MM.1S (cell line): Measurements from ENCODE around the gene EWSR1.

Experiments used
- CTCF ChIP-seq: fragments of 300-600 bp; sonication (generic); IDR thresholded peaks from 2 replicates; pipeline ENCODE4 v1.5.1; 2016; ENCODE audit warnings: antibody characterized with exemption, low read length, mixed read lengths
- EZH2 ChIP-seq: fragments of 300-600 bp; sonication (generic); optimal IDR thresholded peaks from 2 replicates; pipeline ENCODE3; 2017; ENCODE audit warnings: low read depth, mild to moderate bottlenecking, antibody characterized with exemption, low read length, mixed read lengths

- no peak for TF ChIP-seq EZH2
- TF ChIP-seq CTCF = no peak
Measured at GRCh38 chr22:29254286-29254660, 13.8 kb upstream of the EWSR1 start.
